Astrocyte (in vitro differentiated cells and primary cell): ENCODE results near the gene DMRTB1.

Experiments
- CTCF ChIP-seq: IDR thresholded peaks from 2 replicates; pipeline ENCODE4 v1.5.1; 2011; ENCODE audit warnings: low read depth, mild to moderate bottlenecking, inconsistent platforms, low read length, moderate library complexity; ENCODE audit not compliant: insufficient read depth
- EZH2 ChIP-seq: IDR thresholded peaks from 2 replicates; pipeline ENCODE4 v1.6.1; 2012; ENCODE audit warnings: mild to moderate bottlenecking, low read length, inconsistent platforms; ENCODE audit not compliant: insufficient read depth

- no peak for TF ChIP-seq CTCF
- no peak for TF ChIP-seq EZH2
Measured at GRCh38 chr1:53462193-53462592, 3.0 kb downstream of the DMRTB1 start.
